Measurements from ENCODE around the gene CCL1. TPM values are rescaled to one million over a fixed set of nuclear protein-coding genes. Genes with fewer than 3 reads are reported as not detected.

The CCL1 gene
- total and polyA plus RNA-seq, 2 of the 4 experiments (the other 2 are of a cell fraction): not detected

- in situ Hi-C loops (cut with MboI; ENCODE audit: low sequenced_read_pairs) (loop anchor here (25.0 kb wide), 1 partner anchor 1128 kb away; the partner anchor contains the start of gene SLFN12L), dilution Hi-C loops (cut with HindIII; ENCODE audit: low sequenced_read_pairs, unreplicated experiment) (no loop called here), intact Hi-C loops (cut with micrococcal nuclease) (no loop called here)
- ATAC-seq (ENCODE audit: low read depth) (no peak), DNase-seq (no peak)
- no peaks in the 10 kb centered on the region for H3K79me1 ChIP-seq (ENCODE audit: low read depth in 1 of 2, low read length in 2 of 2)
- ChIA-PET POLR2A (ENCODE audit: unreplicated experiment) (no interaction called here), CTCF (interaction anchor here (1.4 kb wide), 1 partner anchor 11 kb away, joined by 3 read pairs; no protein-coding TSS in a partner anchor)
- H3K4ac ChIP-seq (ENCODE audit: low read depth, low read length): no peak overlapping the region
- H2BK20ac ChIP-seq (ENCODE audit: low read depth, low read length): no peak overlapping the region
- peaks cover 2% of the 10 kb centered on the region for H3K27me3 ChIP-seq (ENCODE audit: control insufficient read depth, insufficient read depth, low read length)
- no peak overlapping the region for H2BK120ac ChIP-seq (ENCODE audit: low read depth, low read length)
- H3K4me1 ChIP-seq (ENCODE audit: control insufficient read depth, insufficient read depth, low read length): no peaks in the 10 kb centered on the region
- WGBS, 2 experiments (ENCODE audit: extremely low coverage in 2 of 2, insufficient read length in 1 of 2): no CpG with 5 or more reads among the region's 4 CpGs
- H3K4me2 ChIP-seq (ENCODE audit: low read depth, low read length): no peak overlapping the region
- no peaks in the 10 kb centered on the region for H3K9me1 ChIP-seq (ENCODE audit: insufficient read depth, low read length)
- H4K8ac ChIP-seq (ENCODE audit: low read depth in 2 of 2, low read length in 2 of 2): no peak overlapping the region
- H3K23ac ChIP-seq (ENCODE audit: low read depth, low read length): no peak overlapping the region
- no peak overlapping the region for H2AK5ac ChIP-seq (ENCODE audit: low read depth, low read length)
- H3K27ac ChIP-seq (ENCODE audit: insufficient read depth, low read length): no peak overlapping the region
- no peaks in the 10 kb centered on the region for H4K20me1 ChIP-seq (ENCODE audit: insufficient read depth, low read length)
- no peaks in the 10 kb centered on the region for H3K36me3 ChIP-seq (ENCODE audit: control insufficient read depth, insufficient read depth, low read length)
- no peaks in the 10 kb centered on the region for H3K9me3 ChIP-seq (ENCODE audit: control insufficient read depth, insufficient read depth, low read length)
- H2BK5ac ChIP-seq (ENCODE audit: low read depth, low read length, poor library complexity, severe bottlenecking): no peak overlapping the region
- H3K4me3 ChIP-seq (ENCODE audit: insufficient read depth, low read depth, low read length): no peak overlapping the region
- no peak overlapping the region for H3K9ac ChIP-seq (ENCODE audit: low read depth, low read length)
- H3K14ac ChIP-seq (replicated peaks; ENCODE audit: low read depth, low read length): no peak overlapping the region
- no peak for TF ChIP-seq MAFK (IDR thresholded peaks at IDR 0.05; ENCODE audit: low read depth, low read length)
- no peak for TF ChIP-seq SMC3 (IDR thresholded peaks at IDR 0.05; ENCODE audit: low read depth, low read length)
- H2AFZ ChIP-seq (replicated peaks; ENCODE audit: low read length, poor library complexity): no peak overlapping the region
- H3K56ac ChIP-seq (ENCODE audit: extremely low read depth, insufficient read depth, low read length): no peak overlapping the region
- no peak overlapping the region for H3K18ac ChIP-seq (ENCODE audit: low read depth, low read length)
- H2AK9ac ChIP-seq (replicated peaks; ENCODE audit: low read depth, low read length, poor library complexity): no peak overlapping the region
- no TSS peak for BruUV-seq (replicated peaks)
- H4K91ac ChIP-seq (ENCODE audit: insufficient read depth, low read depth, low read length): no peak overlapping the region
- H2BK15ac ChIP-seq (ENCODE audit: low read depth, low read length): no peak overlapping the region
- no peak overlapping the region for H4K5ac ChIP-seq (ENCODE audit: low read depth, low read length)
These were observed 46.3 kb upstream of the CCL1 start for GRCh38 chr17:34409352-34409751.

Measured in IMR-90 (cell line).